Stimulated activated CD8-positive, alpha-beta memory T cell treated with anti-CD3 and anti-CD28 coated beads, Interleukin-7, amount 100 ng/mL, for 1 hour (primary cell): ENCODE measurements around the gene TMPRSS12.
"Not testable (repeated sequence)": the region's sequence is repeated elsewhere in the genome, so short reads cannot be mapped to it uniquely, and the experiment has no call there.

Experiments
- DNase-seq, 2 donors: peaks; one replicate each; pipeline ENCODE4 v3.0.0-alpha.2; 2020; ENCODE audit warnings: low read depth in 2 of 2

The TMPRSS12 gene

GRCh38 chr12:50926932-50927331, 84.2 kb downstream of the TMPRSS12 start:
- not testable (repeated sequence) for DNase-seq

DNA sequence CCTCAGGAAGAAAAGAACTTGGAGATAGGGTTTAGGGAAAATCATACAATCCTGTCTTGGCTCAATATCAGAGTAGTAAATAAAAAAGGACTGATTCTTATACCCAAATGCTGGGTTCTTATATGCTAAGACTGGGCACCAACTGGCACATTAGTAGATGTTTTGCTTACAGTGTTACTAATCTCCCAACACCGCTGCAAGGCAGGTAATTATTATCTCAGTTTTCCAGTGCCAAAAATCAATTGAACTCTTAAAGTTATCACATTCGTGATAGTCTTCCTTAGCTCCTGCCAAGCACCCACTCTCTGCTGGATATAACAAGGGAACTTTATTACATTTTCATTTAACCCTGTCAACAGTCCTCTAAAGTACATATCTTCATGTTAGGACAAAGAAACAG, 84.6 kb downstream of the TMPRSS12 start:
- DNase-seq: no peak

DNA sequence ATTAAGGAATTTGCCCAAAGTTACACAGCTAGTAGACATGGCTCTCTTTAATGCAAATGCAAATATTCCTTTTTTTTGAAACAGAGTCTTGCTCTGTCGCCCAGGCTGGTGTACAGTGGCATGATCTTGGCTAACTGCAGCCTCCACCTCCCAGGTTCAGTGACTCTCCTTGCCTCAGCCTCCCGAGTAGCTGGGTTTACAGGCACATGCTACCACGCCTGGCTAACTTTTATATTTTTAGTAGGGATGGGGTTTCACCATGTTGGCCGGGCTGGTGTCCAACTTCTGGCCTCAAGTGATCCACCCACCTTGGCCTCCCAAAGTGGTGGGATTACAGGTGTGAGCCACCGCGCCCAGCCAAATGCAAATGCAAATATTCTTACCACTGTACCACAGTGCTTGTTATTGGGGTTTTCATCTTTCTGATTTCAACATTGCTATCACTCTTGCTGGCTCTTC, 85.1 kb downstream of the TMPRSS12 start:
- DNase-seq: no peak

DNA sequence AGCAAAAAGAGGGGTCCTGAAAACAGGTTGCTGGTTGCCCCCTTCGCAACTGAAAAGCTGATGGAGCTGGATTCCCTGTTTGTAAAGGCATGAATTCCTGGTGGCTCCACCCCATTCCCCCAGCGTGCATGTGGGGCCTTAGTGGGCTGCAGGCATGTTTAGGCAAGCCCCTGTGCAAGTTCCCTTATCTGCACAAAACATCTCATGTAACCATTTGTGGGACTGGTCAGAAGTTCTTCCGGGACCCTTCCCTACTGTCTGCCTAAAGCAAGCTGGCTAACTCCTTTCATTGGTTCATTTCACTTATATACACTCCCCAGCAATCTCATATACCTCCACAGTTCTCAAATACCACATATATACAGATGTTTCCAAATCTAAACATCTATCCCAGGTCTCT, 85.7 kb downstream of the TMPRSS12 start:
- no peak for DNase-seq

DNA sequence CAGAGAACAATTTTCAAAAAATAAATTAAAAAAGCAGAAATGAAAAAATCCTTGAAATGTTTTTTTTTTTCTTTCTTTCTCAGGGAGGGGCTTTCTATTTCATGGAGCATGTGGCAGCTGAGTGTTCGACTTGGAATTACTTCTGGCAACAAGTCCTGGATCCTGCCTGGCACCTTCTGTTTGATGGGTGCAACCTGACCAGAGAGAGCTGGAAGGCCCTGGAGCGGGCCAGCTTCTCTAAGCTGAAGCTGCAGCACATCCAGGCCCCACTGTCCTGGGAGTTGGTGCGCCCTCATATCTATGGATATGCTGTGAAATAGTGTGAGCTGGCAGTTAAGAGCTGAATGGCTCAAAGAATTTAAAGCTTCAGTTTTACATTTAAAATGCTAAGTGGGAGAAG, 87.1 kb downstream of the TMPRSS12 start:
- DNase-seq: no peak

DNA sequence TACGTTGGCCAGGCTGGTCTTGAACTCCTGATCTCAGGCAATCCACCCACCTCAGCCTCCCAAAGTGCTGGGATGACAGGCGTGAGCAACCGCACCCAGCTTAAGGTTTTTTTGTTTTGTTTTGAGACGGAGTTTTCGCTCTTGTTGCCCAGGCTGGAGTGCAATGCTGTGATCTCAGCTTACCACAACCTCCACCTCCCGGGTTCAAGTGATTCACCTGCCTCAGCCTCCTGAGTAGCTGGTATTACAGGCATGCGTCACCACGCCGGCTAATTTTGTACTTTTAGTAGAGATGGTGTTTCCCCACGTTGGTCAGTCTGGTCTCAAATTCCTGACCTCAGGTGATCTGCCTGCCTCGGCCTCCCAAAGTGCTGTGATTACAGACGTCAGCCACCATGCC, 87.8 kb downstream of the TMPRSS12 start:
- not testable (repeated sequence) for DNase-seq

DNA sequence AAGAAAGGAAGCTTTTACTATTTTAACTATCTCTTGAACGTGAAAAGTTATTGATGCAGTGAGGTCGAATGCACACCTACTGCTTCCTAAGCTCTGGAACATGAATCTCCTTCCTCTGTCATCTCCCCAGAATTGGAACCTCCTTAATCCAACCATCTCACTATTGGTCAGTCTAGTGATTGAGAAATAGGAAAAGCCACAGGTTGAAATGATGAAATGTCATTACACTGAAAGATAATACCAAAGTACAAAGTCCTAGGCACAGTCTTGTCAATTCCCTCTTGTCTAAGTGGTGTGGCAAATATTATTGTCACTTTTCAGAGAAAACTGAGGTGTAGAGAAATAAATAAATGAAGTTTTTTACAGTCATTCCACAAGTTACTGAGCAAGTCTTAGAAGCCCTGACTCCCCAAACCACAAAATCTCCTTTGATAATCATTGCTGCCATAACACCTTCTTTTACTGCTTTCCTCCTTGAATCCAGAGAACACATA, 90.1 kb downstream of the TMPRSS12 start:
- no peak for DNase-seq

DNA sequence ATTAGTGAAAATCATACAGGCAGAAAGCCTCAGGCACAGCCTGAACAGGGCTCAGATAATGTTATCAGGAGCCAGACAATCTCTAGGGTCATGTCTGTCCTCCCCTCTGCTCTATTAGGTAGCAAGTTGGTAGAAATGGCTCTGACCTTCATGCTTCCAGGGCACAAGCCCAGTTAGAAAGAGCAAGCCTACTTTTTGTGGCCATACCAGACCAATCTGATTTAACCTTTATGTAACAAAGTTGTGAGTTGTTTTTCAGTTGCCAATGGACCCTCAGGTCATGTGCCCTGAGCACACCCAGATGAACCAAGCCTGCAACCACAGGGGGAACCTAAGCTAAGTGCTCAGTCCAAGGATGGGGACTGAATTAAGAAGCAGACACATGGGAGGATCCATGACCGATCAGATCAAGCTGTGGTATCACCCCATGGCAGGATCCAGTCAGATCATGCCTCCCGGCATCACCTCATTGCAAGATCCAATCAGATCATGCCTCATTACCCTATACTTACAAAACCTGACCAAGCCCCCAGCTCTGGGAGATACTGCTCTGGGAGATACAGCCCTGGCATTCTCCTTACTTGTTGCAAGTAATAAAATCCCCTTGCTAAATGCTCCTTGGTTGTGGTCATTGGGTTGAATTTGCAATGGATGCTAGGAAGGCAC, 90.9 kb downstream of the TMPRSS12 start:
- DNase-seq: no peak

GRCh38 chr12:50934371-50934851, 91.7 kb downstream of the TMPRSS12 start:
- no peak for DNase-seq

DNA sequence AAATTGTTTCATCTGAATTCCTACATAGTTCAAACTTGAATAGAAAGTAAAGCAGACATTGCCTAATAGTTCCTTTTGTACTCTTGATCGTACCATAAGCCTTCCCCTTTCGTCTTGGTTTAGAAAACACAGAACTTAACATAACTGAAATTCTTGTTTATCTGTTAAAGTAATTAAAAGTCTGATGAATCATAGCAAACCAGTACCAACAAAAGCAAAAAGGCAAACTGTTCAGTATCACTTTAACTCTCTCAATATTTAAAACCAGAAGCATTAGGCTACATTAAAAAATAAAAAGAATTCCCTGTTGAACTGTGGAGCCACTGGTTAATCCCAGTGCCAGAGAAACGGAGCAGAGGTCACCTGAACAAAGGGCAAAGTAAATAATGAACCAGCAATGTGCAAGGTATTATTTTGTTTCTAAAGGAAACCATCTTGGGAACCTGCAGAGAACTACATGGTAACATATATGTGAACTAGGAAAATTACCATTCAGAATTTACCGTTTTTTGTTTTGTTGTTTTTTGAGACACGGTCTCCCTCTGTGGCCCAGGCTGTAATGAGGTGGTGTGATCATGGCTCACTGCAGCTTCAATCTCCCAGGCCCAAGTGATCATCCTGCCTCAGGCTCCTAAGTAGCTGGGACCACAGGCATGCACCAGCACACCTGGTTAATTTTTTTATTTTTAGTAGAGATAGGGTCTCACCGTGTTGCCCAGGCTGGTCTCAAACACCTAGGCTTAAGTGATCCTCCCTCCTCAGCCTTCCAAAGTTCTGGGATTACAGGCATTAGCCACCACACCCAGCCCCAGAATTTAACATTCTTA, 92.5 kb downstream of the TMPRSS12 start:
- DNase-seq: no peak

DNA sequence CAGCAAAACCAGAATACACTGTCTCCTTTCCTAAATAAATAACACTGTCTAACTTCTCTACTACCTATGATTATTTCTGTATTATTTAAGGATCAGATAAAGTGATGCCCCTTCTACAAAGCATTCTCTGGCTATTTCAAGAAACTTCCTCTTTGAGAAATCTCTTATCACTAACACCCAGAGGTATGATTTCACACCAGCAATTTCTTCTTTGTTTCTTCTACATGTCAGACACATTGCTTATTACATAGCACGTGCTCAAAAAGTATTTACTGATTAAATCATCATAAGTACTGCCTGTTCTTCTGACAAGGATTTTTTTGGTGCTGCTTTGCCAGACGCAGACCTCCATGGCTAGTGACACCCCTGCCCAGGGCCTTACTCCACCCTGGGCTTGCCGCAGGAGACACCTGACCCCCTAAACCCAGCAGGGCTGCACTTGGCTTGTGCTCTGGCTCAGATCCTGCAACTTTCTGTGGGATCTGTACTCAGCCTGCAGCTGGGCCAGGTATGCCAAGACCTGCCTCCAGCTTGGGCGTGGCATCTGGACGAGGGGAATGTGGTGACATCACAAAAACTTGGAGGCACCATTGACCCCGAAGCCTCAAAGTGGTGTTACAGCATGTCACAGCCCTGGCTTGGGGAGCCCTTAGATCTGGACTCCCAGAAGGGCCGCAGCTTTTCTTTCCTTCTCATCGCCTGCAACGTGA, 94.2 kb downstream of the TMPRSS12 start:
- no peak for DNase-seq
